Fibroblast of mammary gland (primary cell): ENCODE measurements around the gene SLC26A4.

Experiments used
- DNase-seq: peaks from one replicate; pipeline ENCODE4 v3.0.0-alpha.2; 2010; ENCODE audit warnings: low read depth
- H3K4me3 ChIP-seq: 2 replicates; pipeline ENCODE4 v1.5.1; 2011; ENCODE audit warnings: low read depth, mild to moderate bottlenecking, low read length, moderate library complexity; ENCODE audit not compliant: control insufficient read depth
- CTCF ChIP-seq: conservative IDR thresholded peaks from 2 replicates; pipeline ENCODE4 v1.5.1; 2011; ENCODE audit warnings: low read depth, low read length, inconsistent platforms; ENCODE audit not compliant: control insufficient read depth, insufficient read depth

The SLC26A4 gene

GRCh38 chr7:107691716-107692115 is 31.1 kb downstream of the SLC26A4 start:
- no peak for TF ChIP-seq CTCF
- DNase-seq = peak; percentile 56
- no peak overlapping the region for H3K4me3 ChIP-seq

- peak; percentile 26 for DNase-seq
- no peak overlapping the region for H3K4me3 ChIP-seq
- no peak for TF ChIP-seq CTCF
These were observed 31.9 kb downstream of the SLC26A4 start for GRCh38 chr7:107692501-107692900.

GRCh38 chr7:107693396-107693795 is 32.8 kb downstream of the SLC26A4 start:
- DNase-seq = no peak
- TF ChIP-seq CTCF = no peak
- H3K4me3 ChIP-seq = no peak overlapping the region

- H3K4me3 ChIP-seq = no peak overlapping the region
- peak; percentile 29 for DNase-seq
- no peak for TF ChIP-seq CTCF
These were observed 33.8 kb downstream of the SLC26A4 start for GRCh38 chr7:107694386-107694785.

- TF ChIP-seq CTCF = no peak
- DNase-seq = no peak
- no peak overlapping the region for H3K4me3 ChIP-seq
These were observed 35.8 kb downstream of the SLC26A4 start for GRCh38 chr7:107696330-107696946.

GRCh38 chr7:107697321-107698049 is 36.9 kb downstream of the SLC26A4 start:
- TF ChIP-seq CTCF = no peak
- no peak for DNase-seq
- no peak overlapping the region for H3K4me3 ChIP-seq
